Esophagus squamous epithelium (tissue), 4 donors: ENCODE results near the gene CAPZB.

Experiments used
- POLR2A ChIP-seq, 4 donors: fragments of 450-650 bp; IDR thresholded peaks; one replicate each; pipeline ENCODE4 v1.6.1; 2017; ENCODE audit warnings: antibody characterized with exemption in 4 of 4, mild to moderate bottlenecking in 4 of 4, moderate library complexity in 3 of 4
- TF ChIP-seq, protein P1 (sequence below), 6 experiments: fragments of 450-650 bp in 4 of 6; fragments of 200-600 bp in 2 of 6; sonication (generic) in 2 of 6; IDR thresholded peaks; one replicate each; pipeline ENCODE4 v1.5.1; 2016 to 2019; ENCODE audit warnings: antibody characterized with exemption in 6 of 6, mild to moderate bottlenecking in 4 of 6, moderate library complexity in 4 of 6

DNA sequence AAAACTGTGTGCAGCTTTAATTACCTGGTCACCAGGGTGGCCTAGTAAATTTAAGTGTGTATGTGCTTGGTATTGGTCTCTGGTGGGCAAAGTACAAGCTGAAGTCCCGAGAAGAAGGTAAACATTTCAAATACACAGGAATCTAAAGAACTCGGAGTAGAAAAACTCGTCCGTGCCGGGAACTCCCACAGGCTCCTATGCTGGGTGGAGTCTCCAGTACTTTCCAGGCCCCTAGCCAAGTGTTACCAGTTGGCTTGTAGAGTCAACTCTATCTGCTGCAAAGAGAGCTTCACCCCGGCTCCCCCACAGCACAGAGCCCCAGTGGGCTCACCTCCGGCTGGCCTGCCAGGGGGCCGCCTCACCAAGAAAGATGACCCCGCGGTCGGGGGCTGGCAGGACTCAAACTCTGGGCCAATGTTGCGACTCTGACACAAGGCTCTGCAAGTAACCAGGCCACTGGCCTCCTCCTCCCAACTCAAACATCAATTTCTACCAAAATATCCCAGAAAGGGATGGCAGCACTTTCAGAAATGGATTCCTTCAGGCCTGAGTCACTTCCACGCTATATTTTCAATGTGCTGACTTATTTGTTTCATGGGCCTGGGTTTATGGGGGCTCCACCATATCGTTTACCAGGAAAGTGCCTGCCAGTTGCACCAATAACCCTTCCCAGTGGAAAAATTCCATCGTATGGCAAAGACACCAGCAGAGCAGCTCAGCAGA lies 99.3 kb downstream of the CAPZB start:
- TF ChIP-seq, protein P1, sequence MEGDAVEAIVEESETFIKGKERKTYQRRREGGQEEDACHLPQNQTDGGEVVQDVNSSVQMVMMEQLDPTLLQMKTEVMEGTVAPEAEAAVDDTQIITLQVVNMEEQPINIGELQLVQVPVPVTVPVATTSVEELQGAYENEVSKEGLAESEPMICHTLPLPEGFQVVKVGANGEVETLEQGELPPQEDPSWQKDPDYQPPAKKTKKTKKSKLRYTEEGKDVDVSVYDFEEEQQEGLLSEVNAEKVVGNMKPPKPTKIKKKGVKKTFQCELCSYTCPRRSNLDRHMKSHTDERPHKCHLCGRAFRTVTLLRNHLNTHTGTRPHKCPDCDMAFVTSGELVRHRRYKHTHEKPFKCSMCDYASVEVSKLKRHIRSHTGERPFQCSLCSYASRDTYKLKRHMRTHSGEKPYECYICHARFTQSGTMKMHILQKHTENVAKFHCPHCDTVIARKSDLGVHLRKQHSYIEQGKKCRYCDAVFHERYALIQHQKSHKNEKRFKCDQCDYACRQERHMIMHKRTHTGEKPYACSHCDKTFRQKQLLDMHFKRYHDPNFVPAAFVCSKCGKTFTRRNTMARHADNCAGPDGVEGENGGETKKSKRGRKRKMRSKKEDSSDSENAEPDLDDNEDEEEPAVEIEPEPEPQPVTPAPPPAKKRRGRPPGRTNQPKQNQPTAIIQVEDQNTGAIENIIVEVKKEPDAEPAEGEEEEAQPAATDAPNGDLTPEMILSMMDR (IDR thresholded peaks at IDR 0.05) = no peak
- no peak for TF ChIP-seq POLR2A (IDR thresholded peaks at IDR 0.05)
